ENCODE results near the gene THOC7. TPM values are rescaled to one million over a fixed set of nuclear protein-coding genes. Genes with fewer than 3 reads are reported as not detected.
A peak's percentile ranks its signal among the peaks of the same experiment; 100 is the strongest.

The THOC7 gene
- total RNA-seq, 1 experiment from 2014 or later: 67.3 TPM

GRCh38 chr3:63864008-63864964 is 681 bp upstream of the THOC7 start:
- TF ChIP-seq SRF (IDR thresholded peaks at IDR 0.05; ENCODE audit: low read depth) (no peak), POLR2AphosphoS5 (IDR thresholded peaks at IDR 0.05; ENCODE audit: low read depth, low read length) (0 out of 2 replicates have a peak, but pooled peaks have one; percentile 24), EGR1 (IDR thresholded peaks at IDR 0.05; ENCODE audit: low read depth) (0 out of 2 replicates have a peak, but pooled peaks have one; percentile 17), CBX3 (IDR thresholded peaks at IDR 0.05; ENCODE audit: low read depth) (no peak)
- intact Hi-C loops (cut with micrococcal nuclease): loop anchor here (5.0 kb wide), 1 partner anchor 48 kb away; the partner anchor contains the start of gene SCAANT1
- no peak for DNase-seq (ENCODE audit: low read depth, low spot score)
- H3K9me3 ChIP-seq (ENCODE audit: control insufficient read depth in 1 of 2, insufficient read depth in 1 of 2, low read depth in 1 of 2, low read length in 2 of 2): no peaks in the 10 kb centered on the region
- H3K4me3 ChIP-seq (replicated peaks in 1 of 2; ENCODE audit: low read depth in 1 of 2, low read length in 2 of 2): peak overlapping the region; percentile 68 to 79
- POLR2A ChIA-PET: no interaction called here
- H3K36me3 ChIP-seq (ENCODE audit: control insufficient read depth in 1 of 2, insufficient read depth in 2 of 2, low read length in 2 of 2): no peaks in the 10 kb centered on the region
- H3K27ac ChIP-seq (ENCODE audit: low read depth, low read length): peak overlapping the region; percentile 93
- H3K4me2 ChIP-seq (ENCODE audit: low read length): peak overlapping the region; percentile 82
- no peaks in the 10 kb centered on the region for H3K27me3 ChIP-seq (ENCODE audit: insufficient read depth, low read length)
- ATAC-seq: peak; percentile 69
- RAD21 ChIA-PET (ENCODE audit: low non-redundant PET in 1 of 2, low total read pairs in 2 of 2, uncharacterized antibody in 2 of 2, unreplicated experiment in 2 of 2): no interaction called here
- no peak overlapping the region for H2AFZ ChIP-seq (ENCODE audit: low read depth, low read length, poor library complexity, severe bottlenecking)
- peaks cover 80% of the 10 kb centered on the region for H3K79me2 ChIP-seq (ENCODE audit: insufficient read depth, low read length)
- H3K9me2 ChIP-seq (ENCODE audit: insufficient read depth): no peaks in the 10 kb centered on the region
- H3K9ac ChIP-seq (ENCODE audit: low read length): peak overlapping the region; percentile 85
- H3K4me1 ChIP-seq (ENCODE audit: control insufficient read depth in 1 of 2, insufficient read depth in 2 of 2, low read length in 2 of 2): peaks cover 4 to 18% of the 10 kb centered on the region in 2 experiments; a peak in 3 of 4 replicates
- H4K20me1 ChIP-seq (ENCODE audit: insufficient read depth): no peaks in the 10 kb centered on the region
- BruUV-seq (replicated peaks): no TSS peak
- CTCF ChIA-PET: no interaction called here

DNA sequence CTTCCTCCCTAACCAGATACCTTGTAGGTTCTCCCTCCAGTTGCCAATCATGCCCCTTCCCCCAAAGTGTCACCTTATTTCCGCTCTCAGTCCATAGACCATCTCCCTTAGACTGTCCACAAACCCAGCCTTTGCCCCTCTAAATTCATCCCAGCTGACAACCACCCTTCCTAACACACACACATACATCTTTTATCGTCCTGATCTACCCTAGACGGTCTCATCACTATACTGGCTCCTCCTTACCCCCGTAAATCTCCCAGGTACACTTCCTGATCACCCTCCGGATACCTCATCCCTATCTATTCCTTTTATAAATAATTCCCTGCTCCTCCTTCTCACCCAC is 828 bp downstream of the THOC7 start:
- RAD21 ChIA-PET (ENCODE audit: low non-redundant PET in 1 of 2, low total read pairs in 2 of 2, uncharacterized antibody in 2 of 2, unreplicated experiment in 2 of 2): no interaction called here
- H3K79me2 ChIP-seq (ENCODE audit: insufficient read depth, low read length): peaks cover 82% of the 10 kb centered on the region
- H3K9me2 ChIP-seq (ENCODE audit: insufficient read depth): no peaks in the 10 kb centered on the region
- H3K27me3 ChIP-seq (ENCODE audit: insufficient read depth, low read length): no peaks in the 10 kb centered on the region
- DNase-seq (ENCODE audit: low read depth, low spot score) (no peak), ATAC-seq (peak; percentile 44)
- no peaks in the 10 kb centered on the region for H3K36me3 ChIP-seq (ENCODE audit: control insufficient read depth in 1 of 2, insufficient read depth in 2 of 2, low read length in 2 of 2)
- peak overlapping the region; percentile 91 for H3K4me2 ChIP-seq (ENCODE audit: low read length)
- H4K20me1 ChIP-seq (ENCODE audit: insufficient read depth): peaks cover 3% of the 10 kb centered on the region; the same call in 1 of the 2 replicates
- peaks cover 4 to 18% of the 10 kb centered on the region in 2 experiments; a peak in 3 of 4 replicates for H3K4me1 ChIP-seq (ENCODE audit: control insufficient read depth in 1 of 2, insufficient read depth in 2 of 2, low read length in 2 of 2)
- H3K27ac ChIP-seq (ENCODE audit: low read depth, low read length): peak overlapping the region; percentile 93
- peak overlapping the region; percentile 31 for H2AFZ ChIP-seq (ENCODE audit: low read depth, low read length, poor library complexity, severe bottlenecking)
- intact Hi-C loops (cut with micrococcal nuclease): loop anchor here (5.0 kb wide), 1 partner anchor 50 kb away; the partner anchor contains the start of gene SCAANT1
- no peaks in the 10 kb centered on the region for H3K9me3 ChIP-seq (ENCODE audit: control insufficient read depth in 1 of 2, insufficient read depth in 1 of 2, low read depth in 1 of 2, low read length in 2 of 2)
- TF ChIP-seq SP1 (IDR thresholded peaks at IDR 0.05; ENCODE audit: low read depth) (no peak), POLR2AphosphoS5 (IDR thresholded peaks at IDR 0.05; ENCODE audit: low read depth, low read length) (no peak; the same call in 1 of the 2 replicates), TCF7L2 (IDR thresholded peaks at IDR 0.05; ENCODE audit: borderline replicate concordance, extremely low read depth, insufficient read depth, insufficient read length) (no peak)
- CTCF ChIA-PET: no interaction called here
- BruUV-seq (replicated peaks): no TSS peak
- peak overlapping the region; percentile 68 to 88 for H3K4me3 ChIP-seq (replicated peaks in 1 of 2; ENCODE audit: low read depth in 1 of 2, low read length in 2 of 2)
- H3K9ac ChIP-seq (ENCODE audit: low read length): peak overlapping the region; percentile 97
- POLR2A ChIA-PET: no interaction called here

Data from HCT116 (cell line).